Measurements from ENCODE around the gene FKBP4. TPM values are rescaled to one million over a fixed set of nuclear protein-coding genes. Genes with fewer than 3 reads are reported as not detected.

FKBP4 gene
- total and polyA plus RNA-seq, 9 of the 15 experiments (the other 6 are each of a cell fraction or from before 2014, with no cell fraction given) = 16.3 to 154 (median 90.1) TPM

GRCh38 chr12:2824541-2824940 lies 29.8 kb downstream of the FKBP4 start:
- Histone ChIP-seq H3K9ac (ENCODE audit: insufficient read depth in 1 of 2, low read depth in 2 of 2, low read length in 2 of 2) (no peak overlapping the region), H3K79me2 (ENCODE audit: control insufficient read depth, insufficient read depth, low read length) (no peaks in the 10 kb centered on the region), H2AFZ (ENCODE audit: low read depth, low read length) (no peak overlapping the region), H3K27ac (ENCODE audit: extremely low read depth, low read depth, low read length) (no peak overlapping the region), H3K9me1 (ENCODE audit: control insufficient read depth, insufficient read depth, low read length) (no peaks in the 10 kb centered on the region), H4K20me1 (replicated peaks; ENCODE audit: control insufficient read depth, insufficient read depth, low read length) (no peaks in the 10 kb centered on the region), H3K4me1 (replicated peaks in 1 of 2; ENCODE audit: control insufficient read depth in 2 of 2, insufficient read depth in 2 of 2, low read length in 2 of 2) (no peaks in the 10 kb centered on the region), H3K36me3 (ENCODE audit: control insufficient read depth, insufficient read depth, low read length) (peaks cover 69% of the 10 kb centered on the region; the same call in 1 of the 3 replicates), H3K27me3 (ENCODE audit: control insufficient read depth in 2 of 2, insufficient read depth in 2 of 2, low read length in 2 of 2) (no peaks in the 10 kb centered on the region), H3K4me3 (no peak overlapping the region), H3K9me3 (replicated peaks; ENCODE audit: control insufficient read depth, insufficient read depth, low read depth, low read length) (no peaks in the 10 kb centered on the region), H3K4me2 (ENCODE audit: insufficient read depth, low read length) (no peak overlapping the region)
- POLR2A ChIA-PET = no interaction called here
- in situ Hi-C loops (cut with MboI) = no loop called here
- BruUV-seq (replicated peaks) = no TSS peak
- no peak for ATAC-seq
- intact Hi-C loops (cut with micrococcal nuclease) = no loop called here
- CTCF ChIA-PET (ENCODE audit: low intra/inter-chr PET ratio) = no interaction called here
- 73% methylated on average over 6 of the region's 6 CpGs for WGBS (ENCODE audit: insufficient coverage, low coverage, missing lambda C conversion rate)
- TF ChIP-seq ZNF197 (CRISPR knock-in tag; IDR thresholded peaks at IDR 0.05; ENCODE audit: low read depth) (no peak), ZBTB40 (IDR thresholded peaks at IDR 0.05) (no peak), ZBTB40 (CRISPR knock-in tag; IDR thresholded peaks at IDR 0.05) (no peak), KDM5B (IDR thresholded peaks at IDR 0.05; ENCODE audit: insufficient replicate concordance, low read depth, low read length) (no peak), RFX5 (IDR thresholded peaks at IDR 0.05; ENCODE audit: low read depth, low read length) (no peak), ATF3 (IDR thresholded peaks at IDR 0.05) (no peak), ATF3 (CRISPR knock-in tag; conservative IDR thresholded peaks at IDR 0.05) (no peak)
- no peak for DNase-seq (ENCODE audit: extremely low read depth in 1 of 4, low spot score in 3 of 4)
- FAIRE-seq = no peak
